Aorta (tissue), 5 donors: ENCODE measurements around the gene TBC1D2. TPM values are rescaled to one million over a fixed set of nuclear protein-coding genes. Genes with fewer than 3 reads are reported as not detected.
"Not testable (repeated sequence)": the region's sequence is repeated elsewhere in the genome, so short reads cannot be mapped to it uniquely, and the experiment has no call there.

Experiments
- ATAC-seq: fragments of 200-7000 bp; cut with Tn5 transposase; one replicate; pipeline ENCODE4 v1.9.1; 2022; ENCODE audit warnings: moderate library complexity; ENCODE audit not compliant: low FRiP score
- DNase-seq, 2 donors: peaks; one replicate each; pipeline ENCODE4 v3.0.0-alpha.2; 2020
- H3K27ac ChIP-seq, 2 donors: one replicate each; pipeline ENCODE4 v1.5.1; 2013; ENCODE audit warnings: low read length in 2 of 2, mild to moderate bottlenecking in 2 of 2, moderate library complexity in 2 of 2, control low read depth in 1 of 2, inconsistent platforms in 1 of 2, low read depth in 1 of 2
- H3K27me3 ChIP-seq, 2 donors: one replicate each; pipeline ENCODE4 v1.6.1; 2013; ENCODE audit warnings: control low read depth in 1 of 2, low read length in 1 of 2, mild to moderate bottlenecking in 1 of 2, moderate library complexity in 1 of 2; ENCODE audit not compliant: insufficient read depth in 2 of 2, control insufficient read depth in 1 of 2
- H3K36me3 ChIP-seq, 2 donors: one replicate each; pipeline ENCODE4 v1.6.1; 2013; ENCODE audit warnings: control low read depth in 1 of 2, low read length in 1 of 2, mild to moderate bottlenecking in 1 of 2; ENCODE audit not compliant: insufficient read depth in 2 of 2, control insufficient read depth in 1 of 2
- H3K4me1 ChIP-seq, 2 donors: one replicate each; pipeline ENCODE4 v1.6.1; 2013; ENCODE audit warnings: low read length in 2 of 2, control low read depth in 1 of 2, mild to moderate bottlenecking in 1 of 2, moderate library complexity in 1 of 2; ENCODE audit not compliant: insufficient read depth in 2 of 2, control insufficient read depth in 1 of 2
- H3K4me3 ChIP-seq, 2 donors: one replicate each; pipeline ENCODE4 v1.5.1; 2013; ENCODE audit warnings: low read length in 2 of 2, control low read depth in 1 of 2, mild to moderate bottlenecking in 1 of 2
- H3K9me3 ChIP-seq: one replicate; pipeline ENCODE4 v1.6.1; 2013; ENCODE audit warnings: mild to moderate bottlenecking, low read length; ENCODE audit not compliant: control insufficient read depth
- WGBS, 2 donors: extraction: QIAGEN DNeasy Blood & Tissue Kit; methylation state at CpG; one replicate each; pipeline ENCODE4 v1.1.7; 2013; 5-methylcytosine and 5-hydroxymethylcytosine counted together
- intact Hi-C, 2 donors: fragments of 100-400 bp; cut with DNase I; formaldehyde crosslinking; loops; one replicate each; pipeline versions ENCODE4 v1.14.2 to v1.15.0; 2022
- polyA plus RNA-seq, 2 donors: library from polyadenylated mRNA; stranded (reverse); fragments of 200-250 nt; gene quantifications; one replicate each; pipeline ENCODE4 v1.2.3, GENCODE V29; 2013
- total RNA-seq, 2 donors: library from RNA; stranded (reverse); fragmentation: NEBNext Ultra II Directional; extraction: Animal tissue kit (Norgen Biotek cat#: 25700); gene quantifications; one replicate each; pipeline ENCODE4 v1.2.1, GENCODE V29; 2021
- donor health status: healthy with polysubstance abuse.
- donor health status: Bipolar disorder and iron deficiency.
- donor health status: DM: no; HTN: no; CAD: no.
- donor health status: DM: no; HTN: no; CAD: no.
- donor health status: DM: yes; HTN: yes; CAD: no.

Gene TBC1D2
- total and polyA plus RNA-seq, 4 donors = 6.0 to 12.4 (median 8.4) TPM

- WGBS, 2 donors = 79 to 93% methylated on average over 6 of the region's 6 CpGs
- Histone ChIP-seq H3K27ac (no peak overlapping the region), H3K36me3 (no peaks in the 10 kb centered on the region), H3K27me3 (no peaks in the 10 kb centered on the region), H3K9me3 (no peaks in the 10 kb centered on the region), H3K4me3 (no peak overlapping the region), H3K4me1 (no peaks in the 10 kb centered on the region)
- DNase-seq (no peak), ATAC-seq (no peak)
- intact Hi-C loops = no loop called here
Observed at GRCh38 chr9:98295824-98296223, 40.4 kb upstream of the TBC1D2 start.

GRCh38 chr9:98291820-98292219, 36.4 kb upstream of the TBC1D2 start:
- Histone ChIP-seq H3K4me1 (no peaks in the 10 kb centered on the region), H3K4me3 (no peak overlapping the region), H3K27ac (no peak overlapping the region), H3K27me3 (no peaks in the 10 kb centered on the region), H3K36me3 (no peaks in the 10 kb centered on the region), H3K9me3 (no peaks in the 10 kb centered on the region)
- intact Hi-C loops = no loop called here
- no peak for ATAC-seq
- DNase-seq = no peak
- WGBS, 2 donors = 56 to 59% methylated on average over 5 of the region's 5 CpGs

DNA sequence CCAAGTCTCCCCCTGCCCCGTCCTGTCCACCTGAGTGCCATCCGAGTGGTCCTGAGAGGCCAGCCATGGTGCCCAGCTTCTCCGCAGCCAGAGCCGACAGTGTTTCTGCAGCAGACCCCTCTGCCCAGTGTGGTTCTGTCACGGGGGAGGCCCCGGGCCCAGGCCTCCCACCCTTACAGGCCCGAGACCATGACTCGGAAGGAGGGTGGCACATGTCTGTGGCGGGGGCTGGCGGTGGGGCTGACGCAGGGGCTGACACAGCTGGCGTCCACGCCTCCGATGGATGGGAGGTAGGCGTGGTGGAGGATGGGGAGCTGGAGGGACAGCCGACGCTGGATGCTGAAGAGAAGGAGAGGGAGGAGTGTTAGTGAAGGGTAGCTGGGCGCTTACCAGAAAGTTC, 35.0 kb upstream of the TBC1D2 start:
- Histone ChIP-seq H3K4me3 (no peak overlapping the region), H3K4me1 (no peaks in the 10 kb centered on the region), H3K27me3 (no peaks in the 10 kb centered on the region), H3K36me3 (no peaks in the 10 kb centered on the region), H3K9me3 (no peaks in the 10 kb centered on the region), H3K27ac (no peak overlapping the region)
- ATAC-seq (no peak), DNase-seq (no peak)
- intact Hi-C loops = no loop called here
- 91 to 92% methylated on average over 18 of the region's 18 CpGs for WGBS, 2 donors

- intact Hi-C loops = no loop called here
- no peaks in the 10 kb centered on the region for H3K36me3 ChIP-seq
- 75 to 77% methylated on average over 12 of the region's 12 CpGs for WGBS, 2 donors
- no peaks in the 10 kb centered on the region for H3K27me3 ChIP-seq
- H3K27ac ChIP-seq = no peak overlapping the region
- no peaks in the 10 kb centered on the region for H3K4me1 ChIP-seq
- no peak overlapping the region for H3K4me3 ChIP-seq
- ATAC-seq (peak; percentile 26), DNase-seq (no peak)
- H3K9me3 ChIP-seq = no peaks in the 10 kb centered on the region
Observed at GRCh38 chr9:98289614-98290201, 34.3 kb upstream of the TBC1D2 start.

DNA sequence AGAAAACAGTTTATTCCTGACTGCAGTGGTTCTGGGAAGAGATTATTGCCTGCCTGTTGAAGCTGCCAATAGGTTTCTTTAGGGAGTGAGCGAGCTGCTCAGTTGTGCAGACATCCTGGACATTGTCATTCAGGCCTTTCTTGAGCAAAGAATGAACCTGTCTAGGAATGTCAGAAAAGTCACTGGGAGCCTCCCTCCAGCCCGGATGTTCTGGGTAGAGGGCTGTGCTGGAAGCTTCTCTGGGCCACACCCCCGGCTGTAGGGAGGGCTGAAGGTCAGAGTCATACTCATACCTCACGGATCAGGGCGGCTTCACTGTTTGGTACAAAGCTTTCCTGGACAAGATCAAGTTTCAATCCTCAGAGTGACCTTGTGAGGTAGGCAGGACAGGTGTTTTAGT, 33.4 kb upstream of the TBC1D2 start:
- Histone ChIP-seq H3K27ac (no peak overlapping the region), H3K9me3 (no peaks in the 10 kb centered on the region), H3K4me3 (no peak overlapping the region), H3K36me3 (no peaks in the 10 kb centered on the region), H3K4me1 (no peaks in the 10 kb centered on the region), H3K27me3 (no peaks in the 10 kb centered on the region)
- 72 to 85% methylated on average over 5 of the region's 5 CpGs for WGBS, 2 donors
- intact Hi-C loops = no loop called here
- DNase-seq (no peak), ATAC-seq (no peak)

- no peak overlapping the region for H3K27ac ChIP-seq
- intact Hi-C loops = no loop called here
- WGBS, 2 donors = 96 to 97% methylated on average over 4 of the region's 4 CpGs
- no peaks in the 10 kb centered on the region for H3K36me3 ChIP-seq
- no peaks in the 10 kb centered on the region for H3K27me3 ChIP-seq
- no peaks in the 10 kb centered on the region for H3K9me3 ChIP-seq
- DNase-seq (no peak), ATAC-seq (no peak)
- H3K4me3 ChIP-seq = no peak overlapping the region
- H3K4me1 ChIP-seq = no peaks in the 10 kb centered on the region
Observed at GRCh38 chr9:98287384-98287783, 31.9 kb upstream of the TBC1D2 start.

DNA sequence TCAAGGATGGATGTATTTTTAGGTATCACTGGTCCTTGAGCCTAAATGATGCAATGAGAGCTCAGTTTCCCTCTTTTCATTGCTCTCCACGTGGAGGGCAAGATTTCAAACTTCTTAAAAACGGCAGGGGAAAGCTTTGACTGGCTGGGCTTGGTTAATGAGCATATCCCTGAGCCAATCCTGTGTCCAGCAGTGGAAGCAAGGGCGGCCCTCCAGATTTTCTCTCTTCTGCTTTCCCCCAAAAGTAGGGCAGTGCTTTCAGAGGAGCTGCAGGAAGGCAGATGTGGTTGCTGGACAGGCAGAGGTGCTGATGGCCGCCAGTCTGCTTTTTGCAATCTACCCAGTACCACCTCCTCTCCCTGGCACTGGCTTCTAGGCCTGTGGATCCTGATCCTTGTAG, 30.0 kb upstream of the TBC1D2 start:
- Histone ChIP-seq H3K4me1 (no peaks in the 10 kb centered on the region), H3K27ac (no peak overlapping the region), H3K4me3 (no peak overlapping the region), H3K27me3 (no peaks in the 10 kb centered on the region), H3K9me3 (no peaks in the 10 kb centered on the region), H3K36me3 (no peaks in the 10 kb centered on the region)
- intact Hi-C loops = no loop called here
- ATAC-seq = no peak
- no peak for DNase-seq
- WGBS, 2 donors = 63 to 70% methylated on average over 4 of the region's 4 CpGs

DNA sequence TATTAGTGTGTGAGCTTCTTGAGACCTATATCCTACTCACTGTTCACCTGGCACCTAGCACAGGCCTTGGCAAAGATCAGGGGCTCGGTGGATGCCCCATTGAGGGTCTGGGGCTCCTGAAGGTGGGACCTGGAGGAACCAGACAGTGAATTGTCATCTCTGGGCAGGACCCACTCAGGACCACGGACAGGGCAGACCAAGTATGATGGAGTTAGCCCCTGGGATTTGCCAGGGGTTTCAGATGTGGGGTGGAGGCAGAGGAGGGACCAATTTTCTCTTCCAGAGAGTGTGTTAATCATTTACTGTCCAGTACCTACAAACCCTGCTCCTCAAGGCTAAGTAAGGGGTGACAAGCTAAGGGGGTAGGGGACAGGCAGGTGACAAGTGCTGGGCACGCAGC, 29.3 kb upstream of the TBC1D2 start:
- Histone ChIP-seq H3K4me1 (no peaks in the 10 kb centered on the region), H3K4me3 (no peak overlapping the region), H3K27ac (no peak overlapping the region), H3K36me3 (no peaks in the 10 kb centered on the region), H3K27me3 (no peaks in the 10 kb centered on the region), H3K9me3 (no peaks in the 10 kb centered on the region)
- no peak for ATAC-seq
- no peak for DNase-seq
- 70 to 75% methylated on average over 3 of the region's 3 CpGs for WGBS, 2 donors
- intact Hi-C loops = no loop called here

DNA sequence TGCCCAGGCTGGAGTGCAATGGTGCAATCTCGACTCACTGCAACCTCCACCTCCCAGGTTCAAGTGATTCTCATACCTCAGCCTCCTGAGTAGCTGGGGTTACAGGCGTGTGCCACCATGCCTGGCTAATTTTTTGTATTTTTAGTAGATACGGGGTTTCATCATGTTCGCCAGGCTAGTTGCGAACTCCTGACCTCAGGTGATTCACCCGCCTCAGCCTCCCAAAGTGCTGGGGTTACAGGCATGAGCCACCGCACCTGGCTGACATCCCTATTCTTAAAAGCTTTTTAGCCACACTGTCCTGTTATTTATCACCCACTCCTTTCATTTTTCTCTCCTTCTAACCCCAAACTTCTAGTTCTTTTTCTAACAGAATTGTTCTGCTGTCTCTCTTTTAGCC, 27.7 kb upstream of the TBC1D2 start:
- ATAC-seq, H3K4me1 ChIP-seq, H3K27ac ChIP-seq, H3K27me3 ChIP-seq, H3K36me3 ChIP-seq, intact Hi-C loops, H3K4me3 ChIP-seq, DNase-seq, H3K9me3 ChIP-seq: not testable (repeated sequence)
- WGBS, 2 donors = 67 to 83% methylated on average over 7 of the region's 7 CpGs
